Tibial nerve (tissue), 4 donors: Measurements from ENCODE around the gene IPO4. TPM values are rescaled to one million over a fixed set of nuclear protein-coding genes. Genes with fewer than 3 reads are reported as not detected.

Experiments used
- DNase-seq, 2 donors: peaks; one replicate each; pipeline ENCODE4 v3.0.0-alpha.2; 2019; ENCODE audit warnings: low spot score in 2 of 2
- H3K27ac ChIP-seq, 4 donors: fragments of 200-600 bp; sonication (generic) in 3 of 4; one replicate each; pipeline ENCODE4 v1.5.1; 2017 to 2019; ENCODE audit warnings: mild to moderate bottlenecking in 1 of 4
- H3K27me3 ChIP-seq, 2 donors: fragments of 200-600 bp; sonication (generic) in 1 of 2; one replicate each; pipeline versions ENCODE4 v1.5.1 to v1.6.0; 2017 to 2019
- H3K36me3 ChIP-seq, 3 donors: fragments of 200-600 bp; sonication (generic); one replicate each; pipeline ENCODE4 v1.5.1; 2018 to 2019
- H3K4me1 ChIP-seq, 4 donors: fragments of 200-600 bp; sonication (generic) in 3 of 4; one replicate each; pipeline ENCODE4 v1.5.1; 2017 to 2019
- H3K4me3 ChIP-seq, 4 donors: fragments of 200-600 bp; sonication (generic) in 3 of 4; one replicate each; pipeline ENCODE4 v1.5.1; 2017 to 2019; ENCODE audit warnings: mild to moderate bottlenecking in 1 of 4, moderate library complexity in 1 of 4
- H3K9me3 ChIP-seq, 4 donors: fragments of 200-600 bp; sonication (generic) in 3 of 4; one replicate each; pipeline ENCODE4 v1.5.1; 2017 to 2019
- CTCF ChIP-seq, 5 experiments: fragments of 200-600 bp in 3 of 5; fragments of 450-650 bp in 2 of 5; sonication (generic) in 3 of 5; IDR thresholded peaks; one replicate each; pipeline ENCODE4 v1.5.1; 2016 to 2019; ENCODE audit warnings: antibody characterized with exemption in 5 of 5, mild to moderate bottlenecking in 3 of 5, moderate library complexity in 2 of 5
- EP300 ChIP-seq, 2 donors: sonication (generic); formaldehyde crosslinking; IDR thresholded peaks; one replicate each; pipeline ENCODE4 v1.6.1; 2017; ENCODE audit warnings: antibody characterized with exemption in 2 of 2, mild to moderate bottlenecking in 1 of 2
- POLR2A ChIP-seq, 2 donors: fragments of 450-650 bp; IDR thresholded peaks; one replicate each; pipeline ENCODE4 v1.6.1; 2017; ENCODE audit warnings: antibody characterized with exemption in 2 of 2, mild to moderate bottlenecking in 2 of 2, moderate library complexity in 2 of 2
- WGBS, 2 donors: methylation state at CpG; one replicate each; pipeline ENCODE4 v1.1.5; 2018; 5-methylcytosine and 5-hydroxymethylcytosine counted together
- total RNA-seq, 4 donors: library from RNA; depleted of rRNA; stranded (reverse); fragments of >200 nt; gene quantifications; one replicate each; pipeline ENCODE4 v1.1.0, GENCODE V29; 2016

Gene IPO4
- total RNA-seq, 4 donors from 2014 or later, result 19.4 to 88.5 (median 26.9) TPM

GRCh38 chr14:24194873-24195185, 6.2 kb upstream of the IPO4 start:
- Histone ChIP-seq H3K9me3 (no peaks in the 10 kb centered on the region), H3K4me1 (peaks cover 0 to 56% (median 18%) of the 10 kb centered on the region in 4 donors), H3K27me3 (no peaks in the 10 kb centered on the region), H3K27ac (peak overlapping the region; percentile 96 to 99 (median 98)), H3K36me3 (peaks cover 0 to 36% (median 0%) of the 10 kb centered on the region in 3 donors), H3K4me3 (peak overlapping the region; percentile 92 to 98 (median 96))
- TF ChIP-seq EP300 (IDR thresholded peaks at IDR 0.05), result no peak
- no peak for TF ChIP-seq CTCF (IDR thresholded peaks at IDR 0.05)
- no peak for TF ChIP-seq POLR2A (IDR thresholded peaks at IDR 0.05)
- no peak for DNase-seq
- WGBS, 2 donors, result 48 to 56% methylated on average over 8 of the region's 8 CpGs

GRCh38 chr14:24194186-24194872, 5.7 kb upstream of the IPO4 start:
- Histone ChIP-seq H3K36me3 (peaks cover 0 to 36% (median 0%) of the 10 kb centered on the region in 3 donors), H3K4me1 (peaks cover 0 to 56% (median 18%) of the 10 kb centered on the region in 4 donors), H3K9me3 (no peaks in the 10 kb centered on the region), H3K27ac (peak overlapping the region; percentile 96 to 99 (median 98)), H3K27me3 (no peaks in the 10 kb centered on the region), H3K4me3 (peak overlapping the region; percentile 92 to 98 (median 96))
- TF ChIP-seq CTCF (IDR thresholded peaks at IDR 0.05), result no peak
- no peak for TF ChIP-seq EP300 (IDR thresholded peaks at IDR 0.05)
- TF ChIP-seq POLR2A (IDR thresholded peaks at IDR 0.05), result no peak
- WGBS, 2 donors, result 64 to 70% methylated on average over 7 of the region's 7 CpGs
- DNase-seq, result no peak

DNA sequence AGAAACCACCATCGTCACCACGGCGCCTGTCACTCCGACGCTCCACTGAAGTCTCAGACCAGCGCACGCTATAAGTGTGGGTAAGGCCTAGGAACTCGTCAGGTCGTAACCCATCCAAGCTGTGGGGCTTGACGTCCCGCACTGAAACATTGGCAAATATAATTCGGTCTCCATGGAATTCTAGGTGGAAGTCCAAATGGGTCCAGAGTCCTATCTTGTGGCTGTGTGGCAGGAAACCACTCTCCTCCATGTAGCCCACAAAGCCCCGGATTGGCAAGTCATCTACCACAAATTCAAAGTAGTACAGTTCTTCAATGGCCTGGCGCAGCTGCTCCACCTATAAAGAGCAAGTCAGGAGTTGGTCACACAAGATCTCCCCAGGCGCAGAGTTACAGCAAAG, 4.3 kb upstream of the IPO4 start:
- WGBS, 2 donors, result 90 to 95% methylated on average over 15 of the region's 15 CpGs
- Histone ChIP-seq H3K9me3 (no peaks in the 10 kb centered on the region), H3K27ac (no peak overlapping the region), H3K36me3 (peaks cover 0 to 36% (median 0%) of the 10 kb centered on the region in 3 donors), H3K27me3 (no peaks in the 10 kb centered on the region), H3K4me3 (no peak overlapping the region), H3K4me1 (peaks cover 0 to 57% (median 23%) of the 10 kb centered on the region in 4 donors)
- DNase-seq, result no peak
- no peak for TF ChIP-seq EP300 (IDR thresholded peaks at IDR 0.05)
- no peak for TF ChIP-seq CTCF (IDR thresholded peaks at IDR 0.05)
- TF ChIP-seq POLR2A (IDR thresholded peaks at IDR 0.05), result no peak

DNA sequence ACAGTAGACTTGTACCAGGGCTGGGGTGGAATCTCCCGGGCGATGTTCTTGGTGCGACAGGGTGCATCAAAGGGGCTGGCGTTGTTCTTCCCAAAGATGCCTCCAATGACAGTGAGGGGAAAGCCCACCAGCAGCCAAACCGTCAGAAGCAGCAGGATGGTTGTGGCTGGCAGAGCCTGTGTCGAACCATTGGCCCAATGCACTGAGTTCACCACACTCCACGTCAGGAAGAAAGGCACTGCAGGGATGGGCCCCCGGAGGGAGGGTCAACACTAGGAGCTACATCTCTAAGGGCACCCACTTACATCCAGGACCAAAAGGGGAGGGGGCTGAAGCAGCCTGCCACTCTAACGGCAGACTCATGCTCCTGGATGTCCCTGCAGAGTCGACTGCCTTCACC, 1.8 kb upstream of the IPO4 start:
- Histone ChIP-seq H3K27ac (no peak overlapping the region), H3K36me3 (peaks cover 0 to 52% (median 0%) of the 10 kb centered on the region in 3 donors), H3K9me3 (no peaks in the 10 kb centered on the region), H3K4me1 (peaks cover 0 to 50% (median 17%) of the 10 kb centered on the region in 4 donors), H3K4me3 (no peak overlapping the region), H3K27me3 (no peaks in the 10 kb centered on the region)
- DNase-seq, result no peak
- no peak for TF ChIP-seq CTCF (IDR thresholded peaks at IDR 0.05)
- TF ChIP-seq POLR2A (IDR thresholded peaks at IDR 0.05), result no peak
- no peak for TF ChIP-seq EP300 (IDR thresholded peaks at IDR 0.05)
- 80 to 88% methylated on average over 10 of the region's 10 CpGs for WGBS, 2 donors

GRCh38 chr14:24189460-24189859, 844 bp upstream of the IPO4 start:
- Histone ChIP-seq H3K4me3 (no peak overlapping the region), H3K27ac (peak overlapping the region in 1 of 4 donors; percentile 87), H3K4me1 (peaks cover 0 to 44% (median 14%) of the 10 kb centered on the region in 4 donors), H3K27me3 (no peaks in the 10 kb centered on the region), H3K36me3 (peaks cover 0 to 62% (median 0%) of the 10 kb centered on the region in 3 donors), H3K9me3 (no peaks in the 10 kb centered on the region)
- TF ChIP-seq POLR2A (IDR thresholded peaks at IDR 0.05) (no peak), EP300 (IDR thresholded peaks at IDR 0.05) (no peak), CTCF (IDR thresholded peaks at IDR 0.05) (no peak)
- 88% methylated on average over 9 of the region's 9 CpGs for WGBS, 2 donors
- DNase-seq, result no peak
